Endothelial cell (in vitro differentiated cells): Measurements from ENCODE around the gene YAF2. TPM values are rescaled to one million over a fixed set of nuclear protein-coding genes. Genes with fewer than 3 reads are reported as not detected.

ENCODE experiments used
- DNase-seq: peaks from one replicate; pipeline ENCODE4 v3.0.0; 2021; ENCODE audit warnings: low spot score
- H3K27ac Mint-ChIP-seq: one replicate; pipeline ENCODE4 v1.8.0; 2021; ENCODE audit warnings: mixed read lengths, inconsistent platforms; ENCODE audit not compliant: unreplicated experiment
- H3K27me3 Mint-ChIP-seq: one replicate; pipeline ENCODE4 v1.8.0; 2021; ENCODE audit warnings: mild to moderate bottlenecking, moderate library complexity, mixed read lengths, inconsistent platforms; ENCODE audit not compliant: unreplicated experiment
- H3K36me3 Mint-ChIP-seq: one replicate; pipeline ENCODE4 v1.8.0; 2021; ENCODE audit warnings: mild to moderate bottlenecking, low read depth, mixed read lengths, inconsistent platforms; ENCODE audit not compliant: unreplicated experiment
- H3K4me1 Mint-ChIP-seq: one replicate; pipeline ENCODE4 v1.8.0; 2021; ENCODE audit warnings: mild to moderate bottlenecking, mixed read lengths, inconsistent platforms; ENCODE audit not compliant: unreplicated experiment
- H3K4me3 Mint-ChIP-seq: one replicate; pipeline ENCODE4 v1.8.0; 2021; ENCODE audit warnings: mild to moderate bottlenecking, mixed read lengths, inconsistent platforms; ENCODE audit not compliant: unreplicated experiment
- H3K9me3 Mint-ChIP-seq: one replicate; pipeline ENCODE4 v1.8.0; 2021; ENCODE audit warnings: mixed read lengths, inconsistent platforms; ENCODE audit not compliant: unreplicated experiment
- CTCF ChIP-seq: fragments of 200-600 bp; sonication (generic); IDR thresholded peaks from one replicate; pipeline ENCODE4 v1.5.0; 2021; ENCODE audit warnings: antibody characterized with exemption; ENCODE audit not compliant: unreplicated experiment
- total RNA-seq: library from RNA; stranded (reverse); fragmentation: NEBNext Ultra II Directional; extraction: Animal tissue kit (Norgen Biotek cat#: 25700); gene quantifications from one replicate; pipeline ENCODE4 v1.2.1, GENCODE V29; 2021; ENCODE audit not compliant: unreplicated experiment

Gene YAF2
- total RNA-seq, 1 donor from 2014 or later = 23.2 TPM

- Mint-ChIP-seq H3K27me3 (no peaks in the 10 kb centered on the region), H3K36me3 (no peaks in the 10 kb centered on the region), H3K4me1 (no peaks in the 10 kb centered on the region), H3K27ac (no peak overlapping the region), H3K4me3 (no peak overlapping the region), H3K9me3 (no peaks in the 10 kb centered on the region)
- TF ChIP-seq CTCF = no peak
- DNase-seq = no peak
Measured at GRCh38 chr12:42283739-42284138, 45.7 kb upstream of the YAF2 start.

DNA sequence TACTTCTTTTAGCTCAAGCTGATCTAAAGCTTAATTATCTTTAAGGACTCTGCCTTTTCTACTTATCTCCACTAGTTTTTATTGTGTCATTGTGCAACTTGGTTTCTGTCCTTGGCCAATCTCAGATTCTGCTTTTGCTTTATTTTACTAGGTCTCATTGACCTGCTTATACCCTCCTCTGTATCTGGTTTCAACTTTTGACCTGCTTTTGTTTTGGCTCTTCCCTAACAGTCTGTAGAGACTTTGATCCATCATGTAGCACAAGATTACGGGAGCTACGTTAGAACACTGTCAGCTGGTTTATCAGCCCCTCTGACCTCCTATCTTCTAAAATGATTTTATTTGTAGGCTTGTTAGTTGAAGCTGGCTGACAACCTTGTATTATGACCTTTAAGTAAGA lies 44.2 kb upstream of the YAF2 start:
- Mint-ChIP-seq H3K4me1 (no peaks in the 10 kb centered on the region), H3K27me3 (peaks cover 2% of the 10 kb centered on the region), H3K27ac (no peak overlapping the region), H3K36me3 (no peaks in the 10 kb centered on the region), H3K9me3 (no peaks in the 10 kb centered on the region), H3K4me3 (no peak overlapping the region)
- DNase-seq = no peak
- no peak for TF ChIP-seq CTCF

DNA sequence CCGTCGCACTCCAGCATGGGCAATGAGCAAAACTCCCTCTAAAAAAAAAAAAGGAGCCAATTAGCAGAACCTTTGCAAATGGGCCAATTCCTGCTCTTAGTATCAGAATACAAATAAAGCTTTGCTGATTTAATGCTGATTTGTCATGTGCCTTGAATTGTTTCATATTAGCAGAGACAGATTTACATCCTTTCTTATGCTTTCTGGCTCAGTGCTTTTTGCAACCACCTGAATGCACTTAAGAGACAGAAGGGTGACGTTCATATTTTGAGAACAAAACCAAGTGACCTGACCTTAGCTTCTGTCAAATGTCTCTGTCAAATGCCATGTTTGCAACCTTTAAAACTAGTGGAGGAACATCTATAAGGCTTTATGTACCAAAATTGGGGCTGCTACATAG lies 43.8 kb upstream of the YAF2 start:
- no peak for DNase-seq
- no peaks in the 10 kb centered on the region for H3K4me1 Mint-ChIP-seq
- no peak overlapping the region for H3K4me3 Mint-ChIP-seq
- no peak overlapping the region for H3K27ac Mint-ChIP-seq
- peaks cover 2% of the 10 kb centered on the region for H3K27me3 Mint-ChIP-seq
- no peaks in the 10 kb centered on the region for H3K36me3 Mint-ChIP-seq
- no peaks in the 10 kb centered on the region for H3K9me3 Mint-ChIP-seq
- no peak for TF ChIP-seq CTCF

- Mint-ChIP-seq H3K36me3 (no peaks in the 10 kb centered on the region), H3K9me3 (no peaks in the 10 kb centered on the region), H3K27ac (no peak overlapping the region), H3K4me1 (no peaks in the 10 kb centered on the region), H3K27me3 (peaks cover 2% of the 10 kb centered on the region), H3K4me3 (no peak overlapping the region)
- TF ChIP-seq CTCF = no peak
- no peak for DNase-seq
Measured at GRCh38 chr12:42281278-42281677, 43.2 kb upstream of the YAF2 start.

DNA sequence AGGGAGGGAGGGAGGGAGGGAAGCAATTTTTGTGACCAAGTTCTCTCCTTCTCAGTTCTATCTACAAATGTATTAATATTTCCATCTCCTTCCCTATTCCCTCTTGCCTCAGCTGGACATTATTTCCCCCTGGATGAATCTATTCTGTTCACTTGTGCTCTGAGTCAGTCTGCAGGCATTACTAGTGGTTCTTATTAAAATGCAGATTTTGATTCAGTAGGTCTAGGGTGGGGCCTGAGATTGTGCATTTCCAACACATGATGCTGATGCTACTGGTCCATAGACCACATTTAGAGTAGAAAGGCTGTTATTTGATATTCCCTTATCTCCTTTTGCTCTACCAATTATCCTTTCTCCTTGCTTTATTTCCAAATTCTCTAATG lies 40.1 kb upstream of the YAF2 start:
- no peak for TF ChIP-seq CTCF
- H3K4me3 Mint-ChIP-seq = no peak overlapping the region
- no peaks in the 10 kb centered on the region for H3K4me1 Mint-ChIP-seq
- H3K9me3 Mint-ChIP-seq = no peaks in the 10 kb centered on the region
- no peak overlapping the region for H3K27ac Mint-ChIP-seq
- no peak for DNase-seq
- no peaks in the 10 kb centered on the region for H3K36me3 Mint-ChIP-seq
- H3K27me3 Mint-ChIP-seq = peaks cover 2% of the 10 kb centered on the region
